Upper lobe of left lung (tissue), 6 donors: ENCODE results near the gene OR2A12. TPM values are rescaled to one million over a fixed set of nuclear protein-coding genes. Genes with fewer than 3 reads are reported as not detected.
"Not testable (repeated sequence)": the region's sequence is repeated elsewhere in the genome, so short reads cannot be mapped to it uniquely, and the experiment has no call there.

Source experiments
- ATAC-seq, 2 donors: fragments of 200-7000 bp; cut with Tn5 transposase; one replicate each; pipeline ENCODE4 v1.9.1; 2022; ENCODE audit warnings: mild to moderate bottlenecking in 2 of 2, moderate library complexity in 2 of 2; ENCODE audit not compliant: low FRiP score in 2 of 2
- DNase-seq, 2 donors: peaks; one replicate each; pipeline ENCODE4 v3.0.0-alpha.2; 2019 to 2020
- H3K27ac ChIP-seq, 4 donors: fragments of 200-600 bp; sonication (generic); one replicate each; pipeline ENCODE4 v1.5.1; 2016 to 2019
- H3K27me3 ChIP-seq, 4 donors: fragments of 200-600 bp; sonication (generic); one replicate each; pipeline ENCODE4 v1.5.1; 2017 to 2019
- H3K36me3 ChIP-seq, 4 donors: fragments of 200-600 bp; sonication (generic); one replicate each; pipeline ENCODE4 v1.5.1; 2016 to 2019
- H3K4me1 ChIP-seq, 4 donors: fragments of 200-600 bp; sonication (generic); one replicate each; pipeline ENCODE4 v1.5.1; 2018 to 2019
- H3K4me3 ChIP-seq, 4 donors: fragments of 200-600 bp; sonication (generic); one replicate each; pipeline ENCODE4 v1.5.1; 2017 to 2019; ENCODE audit warnings: mild to moderate bottlenecking in 2 of 4, moderate library complexity in 1 of 4
- H3K9me3 ChIP-seq, 4 donors: fragments of 200-600 bp; sonication (generic); one replicate each; pipeline ENCODE4 v1.5.1; 2018 to 2019
- CTCF ChIP-seq, 6 experiments: fragments of 450-650 bp in 4 of 6; fragments of 200-600 bp in 2 of 6; sonication (generic) in 2 of 6; IDR thresholded peaks; one replicate each; pipeline ENCODE4 v1.5.1; 2016 to 2019; ENCODE audit warnings: antibody characterized with exemption in 6 of 6
- EP300 ChIP-seq, 4 donors: sonication (generic); formaldehyde crosslinking; IDR thresholded peaks; one replicate each; pipeline ENCODE4 v1.5.1; 2017; ENCODE audit warnings: antibody characterized with exemption in 4 of 4, control low read depth in 2 of 4
- POLR2A ChIP-seq, 4 donors: fragments of 450-650 bp; IDR thresholded peaks; one replicate each; pipeline ENCODE4 v1.5.1; 2016 to 2017; ENCODE audit warnings: antibody characterized with exemption in 4 of 4, mild to moderate bottlenecking in 2 of 4
- POLR2AphosphoS5 ChIP-seq, 2 donors: sonication (generic); formaldehyde crosslinking; IDR thresholded peaks; one replicate each; pipeline ENCODE4 v1.5.1; 2017; ENCODE audit warnings: antibody characterized with exemption in 2 of 2
- WGBS, 2 donors: methylation state at CpG; one replicate each; pipeline ENCODE4 v1.1.5; 2017 to 2018; 5-methylcytosine and 5-hydroxymethylcytosine counted together
- total RNA-seq, 6 donors: library from RNA; depleted of rRNA in 4 of 6; stranded (reverse); fragments of >200 nt in 4 of 6; gene quantifications; one replicate each; pipeline versions ENCODE4 v1.1.0 to v1.2.1, GENCODE V29; 2016 to 2021
- donor health status: DM: no; HTN: no; CAD: no; lungs with moderate emphysema.
- donor health status: DM: no; HTN: yes; CAD: no; lungs with severe emphysema.

The OR2A12 gene
- total RNA-seq, 6 donors from 2014 or later = not detected

- DNase-seq (no peak), ATAC-seq (no peak)
- H3K9me3 ChIP-seq = no peaks in the 10 kb centered on the region
- H3K4me3 ChIP-seq = no peak overlapping the region
- 86 to 91% methylated on average over 3 of the region's 3 CpGs for WGBS, 2 donors
- no peaks in the 10 kb centered on the region for H3K4me1 ChIP-seq
- TF ChIP-seq CTCF (IDR thresholded peaks at IDR 0.05) (no peak), POLR2A (IDR thresholded peaks at IDR 0.05) (no peak), POLR2AphosphoS5 (IDR thresholded peaks at IDR 0.05) (no peak), EP300 (IDR thresholded peaks at IDR 0.05) (no peak)
- no peaks in the 10 kb centered on the region for H3K36me3 ChIP-seq
- no peak overlapping the region for H3K27ac ChIP-seq
- no peaks in the 10 kb centered on the region for H3K27me3 ChIP-seq
These were observed 36.0 kb upstream of the OR2A12 start for GRCh38 chr7:144050093-144050492.

GRCh38 chr7:144050884-144051283 lies 35.2 kb upstream of the OR2A12 start:
- not testable (repeated sequence) for H3K9me3 ChIP-seq, H3K4me1 ChIP-seq, H3K27ac ChIP-seq, H3K36me3 ChIP-seq, H3K27me3 ChIP-seq, ATAC-seq, H3K4me3 ChIP-seq
- WGBS, 2 donors = 89 to 90% methylated on average over 8 of the region's 8 CpGs
- DNase-seq = peak in 1 of 2 donors; percentile 13

GRCh38 chr7:144057954-144058353 lies 28.1 kb upstream of the OR2A12 start:
- H3K9me3 ChIP-seq = no peaks in the 10 kb centered on the region
- ATAC-seq (no peak), DNase-seq (no peak)
- 87 to 93% methylated on average over 3 of the region's 3 CpGs for WGBS, 2 donors
- H3K27me3 ChIP-seq = no peaks in the 10 kb centered on the region
- H3K36me3 ChIP-seq = no peaks in the 10 kb centered on the region
- H3K4me1 ChIP-seq = no peaks in the 10 kb centered on the region
- H3K4me3 ChIP-seq = no peak overlapping the region
- no peak overlapping the region for H3K27ac ChIP-seq
- no peak for TF ChIP-seq POLR2A (IDR thresholded peaks at IDR 0.05)
- TF ChIP-seq CTCF (IDR thresholded peaks at IDR 0.05) = no peak

GRCh38 chr7:144063710-144064109 lies 22.4 kb upstream of the OR2A12 start:
- TF ChIP-seq POLR2AphosphoS5 (IDR thresholded peaks at IDR 0.05) (no peak), POLR2A (IDR thresholded peaks at IDR 0.05) (no peak), CTCF (IDR thresholded peaks at IDR 0.05) (no peak), EP300 (IDR thresholded peaks at IDR 0.05) (no peak)
- WGBS, 2 donors = 35 to 43% methylated on average over 3 of the region's 3 CpGs
- ATAC-seq = no peak
- Histone ChIP-seq H3K9me3 (no peaks in the 10 kb centered on the region), H3K36me3 (no peaks in the 10 kb centered on the region), H3K4me3 (no peak overlapping the region), H3K4me1 (no peaks in the 10 kb centered on the region), H3K27me3 (no peaks in the 10 kb centered on the region), H3K27ac (no peak overlapping the region)
- DNase-seq = no peak

GRCh38 chr7:144069511-144069910 lies 16.6 kb upstream of the OR2A12 start, which contains the start of gene OR2A25:
OR2A25 (plus strand) TSS chr7:144069811; CDS start chr7:144074220, 4,409 bp downstream.
- no peak for TF ChIP-seq POLR2A (IDR thresholded peaks at IDR 0.05)
- no peak for TF ChIP-seq CTCF (IDR thresholded peaks at IDR 0.05)
- no peak for TF ChIP-seq POLR2AphosphoS5 (IDR thresholded peaks at IDR 0.05)
- TF ChIP-seq EP300 (IDR thresholded peaks at IDR 0.05) = no peak
- Histone ChIP-seq H3K4me3 (no peak within 1 kb of the TSS), H3K9me3 (no peaks in the 10 kb centered on the region), H3K36me3 (no peaks in the 10 kb centered on the region), H3K4me1 (no peaks in the 10 kb centered on the region), H3K27me3 (no peaks in the 10 kb centered on the region), H3K27ac (no peak within 1 kb of the TSS)
- no peak for ATAC-seq
- DNase-seq = no peak
- WGBS, 2 donors = 71 to 88% methylated on average over 1 of the region's 1 CpG
